ENCODE results near the gene FNDC3B.

DNA sequence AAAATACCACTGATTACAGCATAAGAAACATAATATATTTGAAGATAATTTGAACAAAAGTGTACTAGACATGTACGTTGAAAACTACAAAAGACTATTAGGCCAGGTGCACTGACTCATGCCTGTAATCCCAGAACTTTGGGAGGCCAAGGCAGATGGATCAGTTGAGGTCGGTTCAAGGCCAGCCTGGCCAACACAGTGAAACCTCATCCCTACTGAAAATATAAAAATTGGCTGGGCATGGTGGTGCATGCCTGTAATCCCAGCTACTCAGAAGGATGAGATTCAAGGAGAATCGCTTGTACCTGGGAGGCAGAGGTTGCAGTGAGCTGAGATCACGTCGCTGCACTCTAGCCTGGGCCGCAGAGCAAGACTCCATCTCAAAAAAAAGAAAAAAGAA, 36.2 kb upstream of the FNDC3B start:
- TF ChIP-seq, protein P1, sequence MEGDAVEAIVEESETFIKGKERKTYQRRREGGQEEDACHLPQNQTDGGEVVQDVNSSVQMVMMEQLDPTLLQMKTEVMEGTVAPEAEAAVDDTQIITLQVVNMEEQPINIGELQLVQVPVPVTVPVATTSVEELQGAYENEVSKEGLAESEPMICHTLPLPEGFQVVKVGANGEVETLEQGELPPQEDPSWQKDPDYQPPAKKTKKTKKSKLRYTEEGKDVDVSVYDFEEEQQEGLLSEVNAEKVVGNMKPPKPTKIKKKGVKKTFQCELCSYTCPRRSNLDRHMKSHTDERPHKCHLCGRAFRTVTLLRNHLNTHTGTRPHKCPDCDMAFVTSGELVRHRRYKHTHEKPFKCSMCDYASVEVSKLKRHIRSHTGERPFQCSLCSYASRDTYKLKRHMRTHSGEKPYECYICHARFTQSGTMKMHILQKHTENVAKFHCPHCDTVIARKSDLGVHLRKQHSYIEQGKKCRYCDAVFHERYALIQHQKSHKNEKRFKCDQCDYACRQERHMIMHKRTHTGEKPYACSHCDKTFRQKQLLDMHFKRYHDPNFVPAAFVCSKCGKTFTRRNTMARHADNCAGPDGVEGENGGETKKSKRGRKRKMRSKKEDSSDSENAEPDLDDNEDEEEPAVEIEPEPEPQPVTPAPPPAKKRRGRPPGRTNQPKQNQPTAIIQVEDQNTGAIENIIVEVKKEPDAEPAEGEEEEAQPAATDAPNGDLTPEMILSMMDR (IDR thresholded peaks at IDR 0.05 in 8 of 11, conservative IDR thresholded peaks at IDR 0.05 in 3 of 11) = no peak
- TF ChIP-seq POLR2AphosphoS5 (IDR thresholded peaks at IDR 0.05) (no peak), POLR2A (IDR thresholded peaks at IDR 0.05) (no peak)
